ENCODE measurements around the gene NUP98. TPM values are rescaled to one million over a fixed set of nuclear protein-coding genes. Genes with fewer than 3 reads are reported as not detected.

NUP98 gene
- total and polyA plus RNA-seq, 2 of the 13 experiments (the other 11 are each of a cell fraction or from before 2014, with no cell fraction given), result 76.6 to 85.3 TPM

- Histone ChIP-seq H3K27ac (ENCODE audit: extremely low read length, insufficient read depth, low read length) (no peak overlapping the region), H3K4me1 (ENCODE audit: insufficient read depth, low read length) (peaks cover 40% of the 10 kb centered on the region), H3K27me3 (ENCODE audit: control insufficient read depth in 1 of 2, insufficient read depth in 2 of 2, low read length in 2 of 2) (no peaks in the 10 kb centered on the region; a peak in 1 of 5 replicates), H2AFZ (ENCODE audit: low read length) (no peak overlapping the region), H3K4me3 (replicated peaks in 1 of 3; ENCODE audit: insufficient read depth in 1 of 3, low read depth in 2 of 3, low read length in 3 of 3) (no peak overlapping the region), H3K4me2 (ENCODE audit: low read depth, low read length) (no peak overlapping the region), H4K20me1 (ENCODE audit: insufficient read depth, low read length) (peaks cover 5% of the 10 kb centered on the region; the same call in 1 of the 2 replicates), H3K9me3 (ENCODE audit: low read length) (no peaks in the 10 kb centered on the region), H3K36me3 (replicated peaks in 1 of 2; ENCODE audit: control insufficient read depth in 1 of 2, insufficient read depth in 2 of 2, low read length in 2 of 2) (no peaks in the 10 kb centered on the region; a peak in 1 of 5 replicates), H3K9ac (ENCODE audit: insufficient read depth, low read depth, low read length) (no peak overlapping the region), H3K79me2 (ENCODE audit: insufficient read depth, low read length) (peaks cover 14% of the 10 kb centered on the region)
- ATAC-seq, result no peak
- POLR2A ChIA-PET, result interaction anchor here (4.8 kb wide), 1 partner anchor 12 kb away, joined by 42 read pairs; the partner anchor contains the start of gene STIM1
- intact Hi-C loops (cut with micrococcal nuclease; ENCODE audit: unreplicated experiment) (no loop called here), in situ Hi-C loops (cut with HindIII; ENCODE audit: extremely low pct_ligation_motif_present, low pct_unique_long_range_greater_than_20kb) (no loop called here)
- no peak for FAIRE-seq
- TF ChIP-seq ZNF552 (CRISPR knock-in tag; IDR thresholded peaks at IDR 0.05; ENCODE audit: borderline replicate concordance) (no peak), MXD1 (CRISPR knock-in tag; IDR thresholded peaks at IDR 0.05) (no peak), ZBTB8A (CRISPR knock-in tag; IDR thresholded peaks at IDR 0.05; ENCODE audit: borderline replicate concordance, low read depth) (no peak), PLRG1 (conservative IDR thresholded peaks at IDR 0.05) (no peak), ZBTB3 (CRISPR knock-in tag; IDR thresholded peaks at IDR 0.05; ENCODE audit: borderline replicate concordance, low read depth) (no peak), TSC22D2 (CRISPR knock-in tag; IDR thresholded peaks at IDR 0.05; ENCODE audit: borderline replicate concordance) (no peak), POGK (CRISPR knock-in tag; conservative IDR thresholded peaks at IDR 0.05) (no peak), DMAP1 (CRISPR knock-in tag; IDR thresholded peaks at IDR 0.05) (no peak), ZNF501 (CRISPR knock-in tag; IDR thresholded peaks at IDR 0.05) (no peak), HHEX (CRISPR knock-in tag; IDR thresholded peaks at IDR 0.05) (no peak), RAD21 (CRISPR knock-in tag; IDR thresholded peaks at IDR 0.05) (no peak), THAP11 (CRISPR knock-in tag; IDR thresholded peaks at IDR 0.05) (no peak), TRIM24 (CRISPR knock-in tag; IDR thresholded peaks at IDR 0.05) (no peak), EHMT2 (IDR thresholded peaks at IDR 0.05; ENCODE audit: borderline replicate concordance, low read depth, low read length) (no peak), HMG20A (CRISPR knock-in tag; IDR thresholded peaks at IDR 0.05; ENCODE audit: borderline replicate concordance) (no peak), ZNF354B (CRISPR knock-in tag; IDR thresholded peaks at IDR 0.05) (no peak), JUNB (CRISPR knock-in tag; IDR thresholded peaks at IDR 0.05; ENCODE audit: borderline replicate concordance) (no peak), HIC2 (CRISPR knock-in tag; IDR thresholded peaks at IDR 0.05; ENCODE audit: low read depth) (no peak), ZNF232 (CRISPR knock-in tag; IDR thresholded peaks at IDR 0.05; ENCODE audit: borderline replicate concordance) (no peak)
- CTCF ChIA-PET (ENCODE audit: low intra/inter-chr PET ratio, low total read pairs), result no interaction called here
- no peak for DNase-seq (ENCODE audit: low spot score)
- WGBS (ENCODE audit: low lambda C conversion rate), result 45% methylated on average over 3 of the region's 3 CpGs
- BruUV-seq (replicated peaks), result no TSS peak
These were observed 46.0 kb upstream of the NUP98 start for GRCh38 chr11:3843326-3843725.
